Left colon (tissue), 2 donors: ENCODE data around the gene RASSF10. TPM values are rescaled to one million over a fixed set of nuclear protein-coding genes. Genes with fewer than 3 reads are reported as not detected.
"Not testable (repeated sequence)": the region's sequence is repeated elsewhere in the genome, so short reads cannot be mapped to it uniquely, and the experiment has no call there.

ENCODE experiments used
- ATAC-seq: fragments of 200-7000 bp; cut with Tn5 transposase; one replicate; pipeline ENCODE4 v1.9.1; 2020; ENCODE audit warnings: mild to moderate bottlenecking, moderate library complexity
- DNase-seq, 2 donors: peaks; one replicate each; pipeline ENCODE4 v3.0.0-alpha.2; 2020
- intact Hi-C, 2 donors: fragments of 100-400 bp; cut with DNase I in 1 of 2; cut with micrococcal nuclease in 1 of 2; formaldehyde crosslinking; loops; one replicate each; pipeline versions ENCODE4 v1.11.2 to v1.14.0; 2022; cut with DNase I, micrococcal nuclease
- total RNA-seq, 2 donors: library from RNA; stranded (reverse); fragmentation: NEBNext Ultra II Directional; extraction: Animal tissue kit (Norgen Biotek cat#: 25700); gene quantifications; one replicate each; pipeline ENCODE4 v1.2.1, GENCODE V29; 2021
- donor health status: DM: no; HTN: no; CAD: no.
- donor health status: DM: yes; HTN: yes; CAD: no.

RASSF10 gene
- total RNA-seq, 2 donors from 2014 or later, result 1.0 to 1.5 TPM

DNA sequence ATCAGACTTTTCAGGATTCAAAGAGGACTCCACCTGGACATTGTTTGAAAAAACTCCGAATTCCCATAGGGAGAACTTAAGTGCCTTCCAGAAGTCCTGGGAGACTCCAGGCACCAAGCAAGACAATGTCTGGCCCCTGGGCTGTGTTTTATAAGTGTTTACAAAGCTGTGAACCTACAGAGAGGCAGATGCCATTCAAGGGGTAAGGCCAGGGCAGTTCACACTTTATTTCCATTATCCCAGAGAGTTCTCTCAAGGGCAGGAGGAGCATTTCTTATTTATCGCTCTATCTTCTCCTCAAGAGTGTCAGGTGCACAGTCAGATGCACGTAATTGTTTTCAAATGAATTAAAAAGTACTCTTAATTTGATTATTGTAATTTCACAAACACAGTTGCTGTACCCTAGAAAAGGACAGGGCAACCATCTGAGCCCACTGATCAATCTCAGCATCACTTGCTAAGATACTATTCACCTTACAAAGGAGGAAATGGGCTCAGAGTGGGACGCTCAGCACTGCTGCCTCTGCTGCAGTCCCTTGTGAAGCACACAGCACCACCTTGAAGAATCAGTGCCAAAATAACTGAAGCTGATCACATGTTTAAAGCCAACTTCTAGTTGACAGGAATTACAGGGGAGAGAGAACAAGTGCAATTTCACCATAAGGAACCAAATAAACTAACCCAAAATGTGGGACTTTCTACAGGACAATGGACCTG lies 35.0 kb downstream of the RASSF10 start:
- DNase-seq (no peak), ATAC-seq (peak; percentile 73)
- intact Hi-C loops, result no loop called here

- ATAC-seq, DNase-seq, intact Hi-C loops: not testable (repeated sequence)
These were observed 36.0 kb downstream of the RASSF10 start for GRCh38 chr11:13045089-13045488.

- intact Hi-C loops, result no loop called here
- DNase-seq (no peak), ATAC-seq (no peak)
These were observed 36.6 kb downstream of the RASSF10 start for GRCh38 chr11:13045734-13046133.

DNA sequence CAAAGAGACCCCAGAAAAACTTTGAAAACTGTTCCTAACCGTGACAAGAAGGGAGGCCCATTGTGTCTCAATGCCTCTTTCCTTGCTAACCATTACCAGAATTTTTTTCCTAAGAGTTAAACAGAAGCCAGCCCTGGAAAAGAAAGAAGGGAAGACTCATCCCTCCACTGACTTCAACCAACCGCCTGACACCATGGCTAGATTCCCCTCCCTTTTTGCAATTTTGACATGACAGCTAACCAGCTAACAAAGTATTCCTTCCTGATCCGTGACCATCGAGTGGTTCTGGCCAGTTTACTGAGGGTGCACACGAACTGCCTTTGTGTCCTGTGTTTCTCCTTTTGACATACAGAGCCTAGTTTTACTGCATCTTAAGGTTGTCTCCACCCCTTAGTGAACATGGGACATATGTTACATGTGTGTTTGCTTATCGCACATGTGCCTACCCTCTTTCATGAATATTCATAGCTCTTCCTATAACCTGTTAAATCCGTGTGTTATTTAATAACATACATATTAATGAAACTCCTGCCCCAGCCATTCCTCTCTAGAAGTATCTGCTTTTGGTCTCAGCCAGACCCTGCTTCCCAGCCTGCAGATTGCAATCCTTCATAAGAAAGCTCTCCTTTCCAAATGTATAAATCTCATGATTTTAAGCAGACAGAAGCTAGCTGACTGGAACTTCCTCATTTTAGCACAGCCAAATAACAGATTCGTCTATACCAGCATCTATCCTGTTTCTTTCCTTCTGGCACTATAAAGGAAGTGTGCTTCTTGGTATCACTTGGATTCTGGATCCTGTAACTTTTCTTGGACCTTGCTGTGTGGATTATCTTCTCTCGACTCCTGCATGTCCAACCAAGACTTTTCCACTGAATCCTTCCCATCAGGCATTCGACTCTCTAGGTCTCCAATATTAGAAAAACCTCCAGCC lies 37.8 kb downstream of the RASSF10 start:
- ATAC-seq (no peak), DNase-seq (no peak)
- intact Hi-C loops, result no loop called here

DNA sequence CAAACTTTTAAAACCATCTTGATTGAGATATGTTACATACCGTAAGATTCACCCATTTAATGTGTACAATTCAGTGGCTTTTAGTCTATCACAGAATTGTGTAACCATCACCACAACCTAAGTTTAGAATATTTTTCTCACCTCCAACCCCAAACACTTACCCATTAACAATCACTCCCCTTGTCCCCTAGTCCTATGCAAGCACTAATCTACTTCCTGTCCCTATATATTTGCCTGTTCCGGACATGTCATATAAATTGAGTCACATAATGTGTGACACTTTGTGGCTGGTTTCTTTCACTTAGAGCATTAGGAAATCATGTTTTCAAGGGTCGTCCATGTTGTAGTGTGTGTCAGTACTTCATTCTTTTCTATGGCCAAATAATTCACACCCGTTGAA lies 38.8 kb downstream of the RASSF10 start:
- no peak for DNase-seq
- intact Hi-C loops, result no loop called here
- ATAC-seq, result no peak

DNA sequence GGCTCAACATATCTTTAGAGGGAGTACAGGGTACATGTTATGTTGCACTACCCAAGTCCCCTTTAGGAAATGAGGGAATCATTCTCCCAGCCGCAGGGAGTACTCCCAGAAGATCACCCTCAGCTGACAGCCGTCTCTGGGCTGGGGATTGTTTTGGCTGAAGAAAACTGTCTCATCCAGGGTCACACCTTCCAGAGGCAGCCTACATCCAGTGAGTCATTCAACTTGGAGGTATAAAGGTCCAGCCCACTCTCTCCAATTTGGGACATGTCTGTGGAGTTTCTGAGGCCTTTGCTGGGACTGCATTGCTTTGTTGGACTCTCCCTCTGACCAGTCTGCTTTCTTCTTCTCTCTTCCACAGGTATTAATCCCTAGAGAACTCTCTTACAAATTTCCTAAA lies 42.1 kb downstream of the RASSF10 start:
- DNase-seq (no peak), ATAC-seq (no peak)
- intact Hi-C loops, result no loop called here

- ATAC-seq (peak; percentile 96), DNase-seq (no peak)
- intact Hi-C loops, result no loop called here
These were observed 43.0 kb downstream of the RASSF10 start for GRCh38 chr11:13052130-13052571.

DNA sequence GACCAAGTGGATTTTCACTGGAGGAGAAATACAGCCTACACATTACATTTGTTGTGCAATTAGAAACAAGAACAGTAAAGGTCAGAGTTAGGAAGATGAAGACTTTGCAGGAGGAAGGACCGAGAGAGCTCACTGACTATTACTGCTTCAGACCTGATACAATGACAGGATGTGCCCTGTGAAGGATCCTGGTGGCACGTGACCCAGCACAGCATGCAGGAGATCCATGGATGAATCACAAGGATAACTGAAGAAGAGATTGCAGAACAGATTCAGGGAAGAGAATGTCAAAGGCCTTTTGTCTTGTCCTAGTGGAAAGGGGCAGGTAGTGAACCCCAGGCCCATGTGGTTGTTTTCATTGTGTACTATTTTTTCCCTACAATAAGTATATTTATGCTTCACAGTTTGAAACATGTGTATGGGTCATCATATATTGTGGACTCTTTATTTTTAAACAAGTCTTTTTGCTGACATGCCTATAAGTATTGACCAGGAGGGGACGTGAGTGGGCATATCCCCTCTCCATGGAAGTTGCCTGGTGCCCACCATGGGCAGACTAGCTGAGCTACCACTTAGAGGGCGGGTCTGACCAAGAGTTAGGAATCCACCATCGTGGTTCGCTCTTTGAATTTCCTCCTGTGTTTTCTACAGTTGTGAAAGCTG lies 44.3 kb downstream of the RASSF10 start:
- intact Hi-C loops, result no loop called here
- ATAC-seq (peak; percentile 26), DNase-seq (no peak)

DNA sequence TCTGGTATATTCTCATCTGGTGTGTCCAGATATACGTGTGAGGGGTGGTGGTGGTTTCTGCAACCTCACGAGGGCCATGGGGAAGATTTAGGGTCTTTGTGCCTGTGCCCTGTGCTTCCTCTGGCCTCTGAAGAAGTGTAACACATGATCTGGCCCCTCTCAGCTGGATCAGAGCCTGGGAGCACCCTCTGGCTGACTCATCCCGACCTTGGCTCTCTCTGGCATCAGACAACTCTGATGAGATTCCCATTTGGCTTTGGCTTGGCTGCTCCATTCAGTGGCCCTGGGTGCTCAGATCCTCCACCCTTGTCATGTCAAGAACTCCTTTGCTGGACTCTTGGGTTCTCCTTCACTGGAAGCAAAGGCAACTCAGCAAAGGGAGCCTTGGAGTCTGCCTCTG lies 45.2 kb downstream of the RASSF10 start:
- DNase-seq, result no peak
- ATAC-seq, result no peak
- intact Hi-C loops, result no loop called here

DNA sequence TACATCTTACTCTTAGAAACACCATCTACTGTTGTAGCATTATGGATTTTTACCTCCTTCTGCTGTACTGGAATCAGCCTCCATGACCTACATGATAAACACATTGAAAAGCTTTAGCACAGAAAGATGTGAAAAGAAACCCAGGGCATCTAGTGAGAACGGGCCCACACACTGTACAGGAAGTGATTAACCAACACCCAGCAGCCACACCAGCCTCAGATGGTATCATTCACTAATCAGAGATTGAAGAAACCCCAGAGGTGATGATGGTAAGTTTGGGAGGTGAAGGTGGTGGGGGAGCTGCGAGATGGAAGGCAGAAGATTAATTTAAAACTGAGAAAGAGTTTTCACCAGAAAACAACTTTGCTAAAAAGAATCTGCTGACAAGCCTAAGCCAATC lies 46.1 kb downstream of the RASSF10 start:
- ATAC-seq (no peak), DNase-seq (no peak)
- intact Hi-C loops, result no loop called here

DNA sequence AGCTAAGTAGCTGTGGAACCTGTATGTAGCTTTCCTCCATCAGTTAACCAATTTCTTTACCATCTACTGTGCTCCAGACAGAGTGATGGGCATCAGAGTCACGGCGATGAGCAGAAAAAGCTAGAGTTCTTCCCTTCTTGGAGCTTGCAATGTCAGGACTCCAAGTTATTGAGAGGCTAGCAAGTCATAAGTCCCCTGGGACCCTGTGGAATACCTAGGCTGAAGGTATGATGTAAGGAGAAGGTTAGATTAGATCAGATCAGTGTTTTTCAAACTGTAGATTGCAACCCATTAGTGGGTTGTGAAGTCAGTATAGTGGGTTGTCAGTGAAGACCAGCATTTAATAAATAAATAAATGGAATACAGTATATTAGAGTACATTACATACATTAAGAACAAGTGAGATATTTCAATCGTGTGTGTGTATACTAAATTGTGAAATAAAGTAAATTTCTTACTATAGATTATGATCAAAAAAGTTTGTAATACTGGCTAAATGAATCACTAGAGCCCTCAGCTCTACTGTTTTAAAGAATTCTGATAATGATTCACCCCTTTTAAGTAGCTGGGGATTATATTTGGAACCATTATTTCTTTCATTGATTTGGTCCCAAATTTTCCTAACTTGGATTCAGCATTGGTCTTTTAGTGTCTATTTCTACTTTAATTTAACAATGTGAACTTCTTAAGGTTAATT lies 52.3 kb downstream of the RASSF10 start:
- ATAC-seq, result no peak
- DNase-seq, result no peak
- intact Hi-C loops, result no loop called here
